A549 (cell line): Measurements from ENCODE around the gene FGD4.

ENCODE experiments used
- CBX8 ChIP-seq: fragments of 200-600 bp; sonication (generic); IDR thresholded peaks from 2 replicates; pipeline ENCODE4 v1.6.1; 2016
- CEBPB ChIP-seq, 2 experiments: fragments of >200 bp in 1 of 2; sonication (Bioruptor Twin) in 1 of 2; formaldehyde crosslinking in 1 of 2; IDR thresholded peaks; 2 replicates each; pipeline ENCODE4 v1.6.1; 2012 to 2016
- CTCF ChIP-seq: fragments of >200 bp; sonication (Bioruptor Twin); formaldehyde crosslinking; IDR thresholded peaks from 3 replicates; pipeline ENCODE4 v1.5.1; 2016
- HDAC2 ChIP-seq: fragments of 200-600 bp; sonication (generic); IDR thresholded peaks from 2 replicates; pipeline ENCODE4 v1.6.1; 2016
- HEYL ChIP-seq: fragments of 250-450 bp; sonication (Bioruptor Pico); IDR thresholded peaks from 2 replicates; pipeline ENCODE4 v1.8.0; 2021; ENCODE audit warnings: mild to moderate bottlenecking, moderate library complexity
- HOXA7 ChIP-seq: fragments of 250-450 bp; sonication (Bioruptor Pico); IDR thresholded peaks from 2 replicates; pipeline ENCODE4 v1.5.0; 2020; ENCODE audit warnings: mild to moderate bottlenecking, moderate library complexity
- MAFK ChIP-seq: fragments of 450-650 bp; IDR thresholded peaks from 2 replicates; pipeline ENCODE4 v1.6.1; 2014; ENCODE audit not compliant: partially characterized antibody
- POLR2A ChIP-seq: IDR thresholded peaks from 2 replicates; pipeline ENCODE4 v1.6.1; 2012; ENCODE audit warnings: mild to moderate bottlenecking, low read length
- POLR2AphosphoS2 ChIP-seq: conservative IDR thresholded peaks from 2 replicates; pipeline ENCODE4 v1.6.1; 2012; ENCODE audit warnings: low read length, improper control_type of control experiment, inconsistent platforms
- RAD21 ChIP-seq, 2 experiments: fragments of >200 bp in 1 of 2; sonication (Bioruptor Twin) in 1 of 2; formaldehyde crosslinking in 1 of 2; IDR thresholded peaks in 1 of 2; conservative IDR thresholded peaks in 1 of 2; 2 replicates in 1 of 2; 3 replicates in 1 of 2; pipeline ENCODE4 v1.6.1; 2012 to 2018; ENCODE audit warnings: inconsistent platforms in 1 of 2
- TP53 ChIP-seq: fragments of 250-450 bp; sonication (Bioruptor Pico); IDR thresholded peaks from 2 replicates; pipeline ENCODE4 v1.5.0; 2021; ENCODE audit warnings: mild to moderate bottlenecking, moderate library complexity
- TF ChIP-seq, protein P1 (sequence below): IDR thresholded peaks from 2 replicates; pipeline ENCODE4 v1.6.1; 2012; ENCODE audit warnings: low read depth, borderline replicate concordance
- TF ChIP-seq, protein P2 (sequence below): fragments of 200-600 bp; sonication (generic); IDR thresholded peaks from 2 replicates; pipeline ENCODE4 v1.6.1; 2016; ENCODE audit warnings: antibody characterized with exemption, mild to moderate bottlenecking, moderate library complexity

GRCh38 chr12:32686340-32686739 lies 287.0 kb downstream of the FGD4 start:
- TF ChIP-seq HEYL (CRISPR knock-in tag) = no peak
- no peak for TF ChIP-seq CTCF
- no peak for TF ChIP-seq POLR2A
- TF ChIP-seq HDAC2 = no peak
- TF ChIP-seq HOXA7 = no peak
- TF ChIP-seq, protein P1, sequence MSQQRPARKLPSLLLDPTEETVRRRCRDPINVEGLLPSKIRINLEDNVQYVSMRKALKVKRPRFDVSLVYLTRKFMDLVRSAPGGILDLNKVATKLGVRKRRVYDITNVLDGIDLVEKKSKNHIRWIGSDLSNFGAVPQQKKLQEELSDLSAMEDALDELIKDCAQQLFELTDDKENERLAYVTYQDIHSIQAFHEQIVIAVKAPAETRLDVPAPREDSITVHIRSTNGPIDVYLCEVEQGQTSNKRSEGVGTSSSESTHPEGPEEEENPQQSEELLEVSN = no peak
- no peak for TF ChIP-seq POLR2AphosphoS2
- TF ChIP-seq CBX8 = no peak
- TF ChIP-seq, protein P2, sequence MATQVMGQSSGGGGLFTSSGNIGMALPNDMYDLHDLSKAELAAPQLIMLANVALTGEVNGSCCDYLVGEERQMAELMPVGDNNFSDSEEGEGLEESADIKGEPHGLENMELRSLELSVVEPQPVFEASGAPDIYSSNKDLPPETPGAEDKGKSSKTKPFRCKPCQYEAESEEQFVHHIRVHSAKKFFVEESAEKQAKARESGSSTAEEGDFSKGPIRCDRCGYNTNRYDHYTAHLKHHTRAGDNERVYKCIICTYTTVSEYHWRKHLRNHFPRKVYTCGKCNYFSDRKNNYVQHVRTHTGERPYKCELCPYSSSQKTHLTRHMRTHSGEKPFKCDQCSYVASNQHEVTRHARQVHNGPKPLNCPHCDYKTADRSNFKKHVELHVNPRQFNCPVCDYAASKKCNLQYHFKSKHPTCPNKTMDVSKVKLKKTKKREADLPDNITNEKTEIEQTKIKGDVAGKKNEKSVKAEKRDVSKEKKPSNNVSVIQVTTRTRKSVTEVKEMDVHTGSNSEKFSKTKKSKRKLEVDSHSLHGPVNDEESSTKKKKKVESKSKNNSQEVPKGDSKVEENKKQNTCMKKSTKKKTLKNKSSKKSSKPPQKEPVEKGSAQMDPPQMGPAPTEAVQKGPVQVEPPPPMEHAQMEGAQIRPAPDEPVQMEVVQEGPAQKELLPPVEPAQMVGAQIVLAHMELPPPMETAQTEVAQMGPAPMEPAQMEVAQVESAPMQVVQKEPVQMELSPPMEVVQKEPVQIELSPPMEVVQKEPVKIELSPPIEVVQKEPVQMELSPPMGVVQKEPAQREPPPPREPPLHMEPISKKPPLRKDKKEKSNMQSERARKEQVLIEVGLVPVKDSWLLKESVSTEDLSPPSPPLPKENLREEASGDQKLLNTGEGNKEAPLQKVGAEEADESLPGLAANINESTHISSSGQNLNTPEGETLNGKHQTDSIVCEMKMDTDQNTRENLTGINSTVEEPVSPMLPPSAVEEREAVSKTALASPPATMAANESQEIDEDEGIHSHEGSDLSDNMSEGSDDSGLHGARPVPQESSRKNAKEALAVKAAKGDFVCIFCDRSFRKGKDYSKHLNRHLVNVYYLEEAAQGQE = no peak
- no peak for TF ChIP-seq RAD21 (conservative IDR thresholded peaks at IDR 0.05 in 1 of 2, IDR thresholded peaks at IDR 0.05 in 1 of 2)
- no peak for TF ChIP-seq MAFK
- no peak for TF ChIP-seq TP53
- TF ChIP-seq CEBPB (IDR thresholded peaks at IDR 0.05) = no peak
